Measurements from ENCODE around the gene CDYL.

Gene CDYL

DNA sequence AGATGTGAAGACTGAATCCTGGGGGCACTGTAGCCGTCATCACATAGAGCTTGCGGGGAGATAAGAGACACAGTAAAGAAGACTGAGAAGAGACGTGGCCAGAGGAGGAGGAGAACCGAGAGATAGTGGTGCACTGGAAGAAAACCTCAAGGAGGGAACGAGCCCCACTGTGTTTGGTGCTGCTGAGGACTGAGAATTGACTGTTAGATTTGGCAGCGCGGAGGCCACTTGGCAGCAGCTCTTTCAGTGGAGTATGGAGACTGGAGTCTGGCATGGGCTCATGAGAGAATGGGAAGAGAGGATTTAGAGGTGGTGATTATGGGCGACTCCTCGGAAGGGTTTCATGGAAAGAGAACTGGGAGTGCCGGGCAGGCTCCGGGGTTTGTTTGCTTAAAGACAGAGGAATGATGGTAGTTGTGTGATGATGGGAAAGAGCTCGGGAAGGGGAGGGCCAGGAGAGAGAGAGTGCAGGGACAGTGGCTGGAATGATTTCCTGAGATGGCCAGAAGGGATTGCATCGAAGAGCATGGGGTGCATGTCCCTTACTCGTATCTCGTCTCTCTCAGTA is 18.0 kb downstream of the CDYL start:
- Histone ChIP-seq H3K27me3 (ENCODE audit: control insufficient read depth, insufficient read depth, low read length) (no peaks in the 10 kb centered on the region), H3K4me1 (ENCODE audit: control insufficient read depth, insufficient read depth, low read length) (peaks cover 2% of the 10 kb centered on the region), H3K27ac (ENCODE audit: low read depth, low read length) (no peak overlapping the region), H3K9ac (ENCODE audit: low read length) (no peak overlapping the region), H3K4me3 (ENCODE audit: low read length) (no peak overlapping the region), H3K36me3 (ENCODE audit: control insufficient read depth, insufficient read depth, low read length) (no peaks in the 10 kb centered on the region)

DNA sequence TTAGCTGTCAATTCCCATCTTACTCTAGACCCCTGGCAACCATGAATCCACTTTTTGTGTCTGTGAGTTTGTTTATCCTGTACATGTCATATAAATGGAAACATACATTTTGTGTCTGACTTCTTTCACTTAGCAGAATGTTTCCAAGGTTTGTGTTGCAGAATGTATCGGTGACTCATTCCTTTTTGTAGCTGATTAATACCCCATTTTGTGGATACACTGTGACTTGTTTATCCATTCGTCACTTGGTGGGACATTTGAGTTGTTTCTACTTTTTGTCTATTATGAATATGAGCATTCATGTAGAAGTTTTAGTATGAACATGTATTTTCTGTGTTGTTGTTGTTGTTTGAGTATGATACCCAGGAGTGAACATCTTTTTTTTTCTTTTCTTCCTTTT is 21.4 kb downstream of the CDYL start:
- H3K27me3 ChIP-seq (ENCODE audit: control insufficient read depth, insufficient read depth, low read length) = no peaks in the 10 kb centered on the region
- no peak overlapping the region for H3K4me3 ChIP-seq (ENCODE audit: low read length)
- no peak overlapping the region for H3K27ac ChIP-seq (ENCODE audit: low read depth, low read length)
- H3K4me1 ChIP-seq (ENCODE audit: control insufficient read depth, insufficient read depth, low read length) = no peaks in the 10 kb centered on the region
- no peaks in the 10 kb centered on the region for H3K36me3 ChIP-seq (ENCODE audit: control insufficient read depth, insufficient read depth, low read length)
- no peak overlapping the region for H3K9ac ChIP-seq (ENCODE audit: low read length)

GRCh38 chr6:4799912-4800311 is 23.7 kb downstream of the CDYL start:
- no peak overlapping the region for H3K27ac ChIP-seq (ENCODE audit: low read depth, low read length)
- no peak overlapping the region for H3K4me3 ChIP-seq (ENCODE audit: low read length)
- no peak overlapping the region for H3K9ac ChIP-seq (ENCODE audit: low read length)
- H3K4me1 ChIP-seq (ENCODE audit: control insufficient read depth, insufficient read depth, low read length) = no peaks in the 10 kb centered on the region
- H3K27me3 ChIP-seq (ENCODE audit: control insufficient read depth, insufficient read depth, low read length) = no peaks in the 10 kb centered on the region
- H3K36me3 ChIP-seq (ENCODE audit: control insufficient read depth, insufficient read depth, low read length) = no peaks in the 10 kb centered on the region

- no peaks in the 10 kb centered on the region for H3K36me3 ChIP-seq (ENCODE audit: control insufficient read depth, insufficient read depth, low read length)
- H3K27me3 ChIP-seq (ENCODE audit: control insufficient read depth, insufficient read depth, low read length) = no peaks in the 10 kb centered on the region
- H3K9ac ChIP-seq (ENCODE audit: low read length) = no peak overlapping the region
- H3K4me3 ChIP-seq (ENCODE audit: low read length) = no peak overlapping the region
- H3K4me1 ChIP-seq (ENCODE audit: control insufficient read depth, insufficient read depth, low read length) = no peaks in the 10 kb centered on the region
- no peak overlapping the region for H3K27ac ChIP-seq (ENCODE audit: low read depth, low read length)
Measured at GRCh38 chr6:4800662-4801061, 24.5 kb downstream of the CDYL start.

- Histone ChIP-seq H3K27me3 (ENCODE audit: control insufficient read depth, insufficient read depth, low read length) (no peaks in the 10 kb centered on the region), H3K4me1 (ENCODE audit: control insufficient read depth, insufficient read depth, low read length) (no peaks in the 10 kb centered on the region), H3K36me3 (ENCODE audit: control insufficient read depth, insufficient read depth, low read length) (no peaks in the 10 kb centered on the region), H3K9ac (ENCODE audit: low read length) (no peak overlapping the region), H3K27ac (ENCODE audit: low read depth, low read length) (no peak overlapping the region), H3K4me3 (ENCODE audit: low read length) (no peak overlapping the region)
Measured at GRCh38 chr6:4801491-4802110, 25.4 kb downstream of the CDYL start.

DNA sequence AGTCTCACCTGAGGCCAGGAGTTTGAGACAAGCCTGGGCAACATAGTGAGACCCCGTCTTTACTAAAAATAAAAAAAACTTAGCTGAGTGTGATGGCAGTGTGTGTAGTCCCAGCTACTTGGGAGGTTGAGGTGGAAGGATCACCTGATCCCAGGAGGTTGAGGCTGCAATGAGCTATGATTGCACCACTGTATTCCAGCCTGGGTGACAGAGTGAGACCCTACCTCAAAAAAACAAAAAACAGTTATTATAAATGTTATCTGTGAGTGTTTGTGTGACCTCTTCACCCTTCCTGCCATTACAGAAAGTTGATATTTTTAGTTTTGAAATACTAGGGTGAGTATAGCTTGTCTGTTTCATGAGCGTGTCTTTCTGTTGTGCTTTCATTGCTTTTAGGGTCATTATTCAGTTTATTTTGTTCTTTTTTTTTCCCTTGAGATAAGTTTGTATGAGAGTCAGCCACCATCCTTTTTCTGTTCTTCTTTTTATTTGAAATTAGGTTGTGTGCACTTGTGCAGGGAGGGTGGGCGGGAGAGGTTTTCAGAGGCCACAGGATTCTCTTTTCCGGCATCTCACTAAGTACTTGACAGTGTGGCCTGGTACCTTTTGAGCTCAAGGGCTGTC is 26.2 kb downstream of the CDYL start:
- Histone ChIP-seq H3K36me3 (ENCODE audit: control insufficient read depth, insufficient read depth, low read length) (no peaks in the 10 kb centered on the region), H3K4me3 (ENCODE audit: low read length) (no peak overlapping the region), H3K4me1 (ENCODE audit: control insufficient read depth, insufficient read depth, low read length) (no peaks in the 10 kb centered on the region), H3K27me3 (ENCODE audit: control insufficient read depth, insufficient read depth, low read length) (no peaks in the 10 kb centered on the region), H3K9ac (ENCODE audit: low read length) (no peak overlapping the region), H3K27ac (ENCODE audit: low read depth, low read length) (no peak overlapping the region)

- Histone ChIP-seq H3K27me3 (ENCODE audit: control insufficient read depth, insufficient read depth, low read length) (no peaks in the 10 kb centered on the region), H3K9ac (ENCODE audit: low read length) (no peak overlapping the region), H3K27ac (ENCODE audit: low read depth, low read length) (no peak overlapping the region), H3K36me3 (ENCODE audit: control insufficient read depth, insufficient read depth, low read length) (no peaks in the 10 kb centered on the region), H3K4me3 (ENCODE audit: low read length) (no peak overlapping the region), H3K4me1 (ENCODE audit: control insufficient read depth, insufficient read depth, low read length) (no peaks in the 10 kb centered on the region)
Measured at GRCh38 chr6:4803343-4803744, 27.1 kb downstream of the CDYL start.

GRCh38 chr6:4804095-4804494 is 27.9 kb downstream of the CDYL start:
- Histone ChIP-seq H3K9ac (ENCODE audit: low read length) (no peak overlapping the region), H3K4me1 (ENCODE audit: control insufficient read depth, insufficient read depth, low read length) (no peaks in the 10 kb centered on the region), H3K27ac (ENCODE audit: low read depth, low read length) (no peak overlapping the region), H3K4me3 (ENCODE audit: low read length) (no peak overlapping the region), H3K36me3 (ENCODE audit: control insufficient read depth, insufficient read depth, low read length) (no peaks in the 10 kb centered on the region), H3K27me3 (ENCODE audit: control insufficient read depth, insufficient read depth, low read length) (no peaks in the 10 kb centered on the region)

- Histone ChIP-seq H3K9ac (ENCODE audit: low read length) (no peak overlapping the region), H3K4me3 (ENCODE audit: low read length) (no peak overlapping the region), H3K27ac (ENCODE audit: low read depth, low read length) (no peak overlapping the region), H3K36me3 (ENCODE audit: control insufficient read depth, insufficient read depth, low read length) (no peaks in the 10 kb centered on the region), H3K4me1 (ENCODE audit: control insufficient read depth, insufficient read depth, low read length) (no peaks in the 10 kb centered on the region), H3K27me3 (ENCODE audit: control insufficient read depth, insufficient read depth, low read length) (no peaks in the 10 kb centered on the region)
Measured at GRCh38 chr6:4805553-4806336, 29.5 kb downstream of the CDYL start.

- Histone ChIP-seq H3K36me3 (ENCODE audit: control insufficient read depth, insufficient read depth, low read length) (no peaks in the 10 kb centered on the region), H3K9ac (ENCODE audit: low read length) (no peak overlapping the region), H3K27ac (ENCODE audit: low read depth, low read length) (no peak overlapping the region), H3K4me3 (ENCODE audit: low read length) (no peak overlapping the region), H3K27me3 (ENCODE audit: control insufficient read depth, insufficient read depth, low read length) (no peaks in the 10 kb centered on the region), H3K4me1 (ENCODE audit: control insufficient read depth, insufficient read depth, low read length) (no peaks in the 10 kb centered on the region)
Measured at GRCh38 chr6:4806337-4806725, 30.1 kb downstream of the CDYL start.

- H3K4me1 ChIP-seq (ENCODE audit: control insufficient read depth, insufficient read depth, low read length) = no peaks in the 10 kb centered on the region
Measured at GRCh38 chr6:4806791-4807190, 30.6 kb downstream of the CDYL start.

DNA sequence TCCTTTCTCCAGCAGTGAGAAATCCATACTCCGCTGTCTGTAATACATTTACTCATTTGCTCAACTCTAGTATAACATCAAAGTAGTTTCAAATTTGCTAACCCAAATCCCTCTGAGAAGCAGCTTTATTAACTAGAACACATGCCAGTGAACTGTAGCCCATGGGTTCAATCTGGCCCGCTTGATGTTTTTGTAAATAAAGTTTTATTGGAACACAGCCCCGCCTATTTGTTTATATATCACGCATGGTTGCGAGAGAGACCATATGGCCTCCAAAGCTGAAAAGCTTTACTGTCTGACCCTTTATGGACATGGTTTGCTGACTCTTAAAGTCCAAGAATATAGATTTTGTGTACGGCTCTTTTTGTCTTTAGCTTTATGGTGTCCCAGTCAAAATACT is 32.2 kb downstream of the CDYL start:
- H3K4me1 ChIP-seq (ENCODE audit: control insufficient read depth, insufficient read depth, low read length) = no peaks in the 10 kb centered on the region
- H3K36me3 ChIP-seq (ENCODE audit: control insufficient read depth, insufficient read depth, low read length) = no peaks in the 10 kb centered on the region
- no peak overlapping the region for H3K27ac ChIP-seq (ENCODE audit: low read depth, low read length)
- H3K9ac ChIP-seq (ENCODE audit: low read length) = no peak overlapping the region
- H3K4me3 ChIP-seq (ENCODE audit: low read length) = no peak overlapping the region
- H3K27me3 ChIP-seq (ENCODE audit: control insufficient read depth, insufficient read depth, low read length) = no peaks in the 10 kb centered on the region

More at GRCh38 chr6:4806791-4807190, 30.6 kb downstream of the CDYL start:
- no peak overlapping the region for H3K9ac ChIP-seq (ENCODE audit: low read length)
- no peak overlapping the region for H3K27ac ChIP-seq (ENCODE audit: low read depth, low read length)
- H3K27me3 ChIP-seq (ENCODE audit: control insufficient read depth, insufficient read depth, low read length) = no peaks in the 10 kb centered on the region
- no peaks in the 10 kb centered on the region for H3K36me3 ChIP-seq (ENCODE audit: control insufficient read depth, insufficient read depth, low read length)
- no peak overlapping the region for H3K4me3 ChIP-seq (ENCODE audit: low read length)
